Measurements from ENCODE around the gene REC114. TPM values are rescaled to one million over a fixed set of nuclear protein-coding genes. Genes with fewer than 3 reads are reported as not detected.

Gene REC114
- total and polyA plus RNA-seq, 2 experiments from 2014 or later, result not detected

GRCh38 chr15:73538563-73539211 lies 95.7 kb downstream of the REC114 start:
- H3K4me2 ChIP-seq, result no peak overlapping the region
- TF ChIP-seq REST (IDR thresholded peaks at IDR 0.05; ENCODE audit: unreplicated experiment), result no peak
- no peak for TF ChIP-seq EZH2 (IDR thresholded peaks at IDR 0.05; ENCODE audit: low read depth, unreplicated experiment)
- no peak for TF ChIP-seq NANOG (IDR thresholded peaks at IDR 0.05; ENCODE audit: borderline replicate concordance)
- no peak for TF ChIP-seq ETS1 (IDR thresholded peaks at IDR 0.05)
- no peak for TF ChIP-seq CTCF (conservative IDR thresholded peaks at IDR 0.05; ENCODE audit: low read depth in 2 of 2)
- no peak for TF ChIP-seq CREB1 (CRISPR knock-in tag; IDR thresholded peaks at IDR 0.05; ENCODE audit: low read depth)
- no peak for TF ChIP-seq STAT1 (IDR thresholded peaks at IDR 0.05; ENCODE audit: unreplicated experiment)
- no peak for TF ChIP-seq ZNF114 (CRISPR knock-in tag; IDR thresholded peaks at IDR 0.05)
- TF ChIP-seq ZNF462 (CRISPR knock-in tag; IDR thresholded peaks at IDR 0.05), result no peak
- no peak for TF ChIP-seq POLR2AphosphoS5 (IDR thresholded peaks at IDR 0.05; ENCODE audit: low read depth)
- no peak for TF ChIP-seq ZNF331 (CRISPR knock-in tag; IDR thresholded peaks at IDR 0.05; ENCODE audit: low read depth)
- no peak for TF ChIP-seq JUNB (IDR thresholded peaks at IDR 0.05; ENCODE audit: unreplicated experiment)
- TF ChIP-seq EZH2phosphoT487 (IDR thresholded peaks at IDR 0.05; ENCODE audit: unreplicated experiment), result no peak
- H3K4me1 ChIP-seq (ENCODE audit: insufficient read depth), result no peaks in the 10 kb centered on the region
- no peaks in the 10 kb centered on the region for H3K36me3 ChIP-seq (ENCODE audit: insufficient read depth)
- no peak overlapping the region for H3K27ac ChIP-seq (ENCODE audit: low read depth)
- H2AFZ ChIP-seq, result no peak overlapping the region
- DNase-seq (ENCODE audit: low spot score) (no peak), ATAC-seq (no peak)
- Mint-ChIP-seq H3K36me3 (ENCODE audit: low read depth) (no peaks in the 10 kb centered on the region), H3K9me3 (no peaks in the 10 kb centered on the region), H3K4me3 (no peak overlapping the region), H3K4me1 (no peaks in the 10 kb centered on the region), H3K27ac (no peak overlapping the region), H3K27me3 (ENCODE audit: insufficient read depth, low read depth, poor library complexity) (no peaks in the 10 kb centered on the region)
- no peaks in the 10 kb centered on the region for H4K20me1 ChIP-seq (replicated peaks; ENCODE audit: insufficient read depth)
- H3K9me2 ChIP-seq (ENCODE audit: insufficient read depth), result no peaks in the 10 kb centered on the region
- H3F3A ChIP-seq (replicated peaks; ENCODE audit: low read depth), result no peaks in the 10 kb centered on the region
- H3K27me3 ChIP-seq (ENCODE audit: insufficient read depth), result no peaks in the 10 kb centered on the region
- H3K79me2 ChIP-seq (replicated peaks; ENCODE audit: insufficient read depth), result no peaks in the 10 kb centered on the region
- no peak overlapping the region for H3K4me3 ChIP-seq
